HepG2 (cell line): ENCODE measurements around the gene CLIC1. TPM values are rescaled to one million over a fixed set of nuclear protein-coding genes. Genes with fewer than 3 reads are reported as not detected.

ENCODE experiments used
- ATAC-seq: fragments of 200-7000 bp; cut with Tn5 transposase; 3 replicates; pipeline ENCODE4 v1.9.1; 2020; ENCODE audit warnings: mild to moderate bottlenecking, moderate library complexity
- BruUV-seq: library from RNA; stranded (reverse); fragments of 400-500 nt; replicated peaks from 2 replicates; lab custom pipeline; 2021; lab: Mats Ljungman, UMichigan
- CTCF ChIA-PET: fragments of 300-600 bp; formaldehyde crosslinking; extraction: SDS; loops from one replicate; lab custom pipeline; 2021; ENCODE audit warnings: low total read pairs, inconsistent platforms, low intra/inter-chr PET ratio; lab: Yijun Ruan, JAX
- POLR2A ChIA-PET: fragments of 350-600 bp; sonication (Branson Sonifier 250); formaldehyde crosslinking; loops from one replicate; lab custom pipeline; 2020; ENCODE audit warnings: antibody characterized with exemption, inconsistent platforms; lab: Yijun Ruan, JAX
- DNase-seq: peaks from one replicate; pipeline ENCODE4 v3.0.0-alpha.2; 2015; ENCODE audit warnings: low spot score
- FAIRE-seq: peaks from 3 replicates; lab custom pipeline; 2011; peaks lifted over from hg19 to GRCh38; lab: Jason Lieb, UNC
- H2AFZ ChIP-seq: one replicate; pipeline ENCODE4 v1.6.1; 2011; ENCODE audit warnings: low read length, inconsistent platforms
- H3K27ac ChIP-seq: fragments of 300-600 bp; 3 replicates; pipeline ENCODE4 v1.8.0; 2011; ENCODE audit warnings: mixed run types, mild to moderate bottlenecking, mixed read lengths, low read length, inconsistent platforms; ENCODE audit not compliant: insufficient read depth; ENCODE audit errors: extremely low read length
- H3K27me3 ChIP-seq, 2 experiments: fragments of 200-600 bp in 1 of 2; 2 replicates in 1 of 2; 3 replicates in 1 of 2; pipeline versions ENCODE4 v1.6.0 to v1.8.0; 2011; ENCODE audit warnings: low read length in 2 of 2, mild to moderate bottlenecking in 2 of 2, moderate library complexity in 2 of 2, inconsistent platforms in 1 of 2; ENCODE audit not compliant: insufficient read depth in 2 of 2, control insufficient read depth in 1 of 2
- H3K36me3 ChIP-seq, 2 experiments: fragments of 200-600 bp in 1 of 2; replicated peaks in 1 of 2; 2 replicates in 1 of 2; 3 replicates in 1 of 2; pipeline versions ENCODE4 v1.5.1 to v1.8.0; 2011; ENCODE audit warnings: low read length in 2 of 2, inconsistent platforms in 1 of 2; ENCODE audit not compliant: insufficient read depth in 2 of 2, control insufficient read depth in 1 of 2
- H3K4me1 ChIP-seq: 2 replicates; pipeline ENCODE4 v1.5.1; 2012; ENCODE audit warnings: low read length, inconsistent platforms; ENCODE audit not compliant: insufficient read depth
- H3K4me2 ChIP-seq: 2 replicates; pipeline ENCODE4 v1.6.0; 2011; ENCODE audit warnings: low read depth, low read length, inconsistent platforms
- H3K4me3 ChIP-seq, 3 experiments: fragments of 200-600 bp in 1 of 3; sonication (generic), shearing (Covaris generic) in 1 of 3; replicated peaks in 1 of 3; 2 replicates each; pipeline ENCODE4 v1.5.1; 2011 to 2016; ENCODE audit warnings: low read length in 3 of 3, inconsistent platforms in 2 of 3, low read depth in 2 of 3, mild to moderate bottlenecking in 2 of 3, control low read depth in 1 of 3, mixed read lengths in 1 of 3; ENCODE audit not compliant: insufficient read depth in 1 of 3
- H3K79me2 ChIP-seq: one replicate; pipeline ENCODE4 v1.6.1; 2011; ENCODE audit warnings: low read length, inconsistent platforms; ENCODE audit not compliant: insufficient read depth
- H3K9ac ChIP-seq: 2 replicates; pipeline ENCODE4 v1.6.0; 2011; ENCODE audit warnings: mild to moderate bottlenecking, low read depth, low read length, inconsistent platforms; ENCODE audit not compliant: insufficient read depth
- H3K9me3 ChIP-seq: 2 replicates; pipeline ENCODE4 v1.5.1; 2012; ENCODE audit warnings: mild to moderate bottlenecking, low read length
- H4K20me1 ChIP-seq: 2 replicates; pipeline ENCODE4 v1.6.0; 2011; ENCODE audit warnings: inconsistent platforms, mild to moderate bottlenecking, low read length, moderate library complexity; ENCODE audit not compliant: insufficient read depth
- DMAP1 ChIP-seq: IDR thresholded peaks from 2 replicates; pipeline ENCODE4 v1.6.1; 2016
- ERF ChIP-seq: IDR thresholded peaks from 2 replicates; pipeline ENCODE4 v1.6.1; 2018; ENCODE audit warnings: missing biosample characterization, missing genetic modification reagents
- GATAD1 ChIP-seq: IDR thresholded peaks from 2 replicates; pipeline ENCODE4 v1.6.1; 2016; ENCODE audit warnings: missing genetic modification reagents, missing compliant biosample characterization
- HMGA1 ChIP-seq: sonication (generic); formaldehyde crosslinking; conservative IDR thresholded peaks from 2 replicates; pipeline ENCODE4 v1.4.0; 2020; ENCODE audit warnings: missing genetic modification reagents
- KMT2A ChIP-seq: sonication (generic); formaldehyde crosslinking; IDR thresholded peaks from 2 replicates; pipeline ENCODE4 v1.4.0; 2020; ENCODE audit warnings: missing genetic modification reagents
- MTA1 ChIP-seq: sonication (generic); formaldehyde crosslinking; IDR thresholded peaks from 2 replicates; pipeline ENCODE4 v1.4.0; 2020; ENCODE audit warnings: missing genetic modification reagents, mild to moderate bottlenecking, borderline replicate concordance
- NRL ChIP-seq: sonication (generic); formaldehyde crosslinking; IDR thresholded peaks from 2 replicates; pipeline ENCODE4 v1.5.0; 2020; ENCODE audit warnings: missing genetic modification reagents, mild to moderate bottlenecking, moderate library complexity, borderline replicate concordance
- RAD21 ChIP-seq: fragments of 450-650 bp; formaldehyde crosslinking; IDR thresholded peaks from 2 replicates; pipeline ENCODE4 v1.5.0; 2020; ENCODE audit warnings: mild to moderate bottlenecking
- STAG1 ChIP-seq: sonication (generic); formaldehyde crosslinking; IDR thresholded peaks from 2 replicates; pipeline ENCODE4 v1.4.0; 2020; ENCODE audit warnings: missing genetic modification reagents
- TBL1XR1 ChIP-seq: fragments of 150-350 bp; IDR thresholded peaks from 2 replicates; pipeline ENCODE4 v1.6.1; 2014; ENCODE audit warnings: borderline replicate concordance, low read length; ENCODE audit not compliant: partially characterized antibody
- ZFX ChIP-seq: sonication (generic); formaldehyde crosslinking; IDR thresholded peaks from 2 replicates; pipeline ENCODE4 v1.4.0; 2020; ENCODE audit warnings: mild to moderate bottlenecking, low read depth, missing genetic modification reagents, moderate library complexity
- ZNF205 ChIP-seq: IDR thresholded peaks from 2 replicates; pipeline ENCODE4 v1.6.1; 2018; ENCODE audit warnings: missing biosample characterization, missing genetic modification reagents
- ZNF292 ChIP-seq: sonication (generic); formaldehyde crosslinking; IDR thresholded peaks from 2 replicates; pipeline ENCODE4 v1.8.1; 2022; ENCODE audit warnings: mild to moderate bottlenecking, low read depth, missing genetic modification reagents, borderline replicate concordance
- ZNF768 ChIP-seq: sonication (generic); formaldehyde crosslinking; IDR thresholded peaks from 2 replicates; pipeline ENCODE4 v1.4.0; 2020; ENCODE audit warnings: missing genetic modification reagents
- ZNF790 ChIP-seq: sonication (generic); formaldehyde crosslinking; IDR thresholded peaks from 2 replicates; pipeline ENCODE4 v1.8.0; 2022; ENCODE audit warnings: missing genetic modification reagents, mild to moderate bottlenecking, borderline replicate concordance
- WGBS: methylation state at CpG from one replicate; pipeline ENCODE4 v1.1.6; 2017; ENCODE audit warnings: low lambda C conversion rate; 5-methylcytosine and 5-hydroxymethylcytosine counted together
- in situ Hi-C: cut with HindIII; loops from 2 replicates; pipeline ENCODE4 v1.10.0; 2017; ENCODE audit warnings: low pct_unique_long_range_greater_than_20kb; ENCODE audit not compliant: extremely low pct_ligation_motif_present
- intact Hi-C: fragments of 100-400 bp; cut with micrococcal nuclease; formaldehyde crosslinking; loops from one replicate; pipeline ENCODE4 v1.10.0; 2022; ENCODE audit not compliant: unreplicated experiment
- polyA plus RNA-seq, 8 experiments: library from polyadenylated mRNA; depleted of rRNA in 3 of 8; stranded (reverse) in 7 of 8; unstranded in 1 of 8; fragments of >200 nt; fragmentation: Illumina TruSeq in 4 of 8; extraction: Trizol in 4 of 8; gene quantifications; 2 replicates each; pipeline versions ENCODE4 v1.2.1 to v1.2.3, GENCODE V29; 2011 to 2016; ENCODE audit warnings: low read depth in 4 of 8, missing spikeins in 1 of 8, mixed read lengths in 1 of 8; ENCODE audit not compliant: insufficient read depth in 1 of 8
- total RNA-seq, 5 experiments: library from RNA; depleted of rRNA; stranded (reverse); fragments of >200 nt; fragmentation: Illumina TruSeq; extraction: Trizol; gene quantifications; 2 replicates each; pipeline ENCODE4 v1.2.3, GENCODE V29; 2016; ENCODE audit warnings: low read depth in 1 of 5
- TF ChIP-seq, protein P1 (sequence below): sonication (generic); IDR thresholded peaks from 2 replicates; pipeline ENCODE4 v1.6.1; 2016; ENCODE audit warnings: low read depth, borderline replicate concordance
- TF ChIP-seq, protein P2 (sequence below): sonication (generic); formaldehyde crosslinking; IDR thresholded peaks from 2 replicates; pipeline ENCODE4 v1.4.0; 2020; ENCODE audit warnings: missing genetic modification reagents, borderline replicate concordance

Gene CLIC1
- total and polyA plus RNA-seq, 2 of the 13 experiments (the other 11 are each of a cell fraction or from before 2014, with no cell fraction given): 602 to 891 TPM

DNA sequence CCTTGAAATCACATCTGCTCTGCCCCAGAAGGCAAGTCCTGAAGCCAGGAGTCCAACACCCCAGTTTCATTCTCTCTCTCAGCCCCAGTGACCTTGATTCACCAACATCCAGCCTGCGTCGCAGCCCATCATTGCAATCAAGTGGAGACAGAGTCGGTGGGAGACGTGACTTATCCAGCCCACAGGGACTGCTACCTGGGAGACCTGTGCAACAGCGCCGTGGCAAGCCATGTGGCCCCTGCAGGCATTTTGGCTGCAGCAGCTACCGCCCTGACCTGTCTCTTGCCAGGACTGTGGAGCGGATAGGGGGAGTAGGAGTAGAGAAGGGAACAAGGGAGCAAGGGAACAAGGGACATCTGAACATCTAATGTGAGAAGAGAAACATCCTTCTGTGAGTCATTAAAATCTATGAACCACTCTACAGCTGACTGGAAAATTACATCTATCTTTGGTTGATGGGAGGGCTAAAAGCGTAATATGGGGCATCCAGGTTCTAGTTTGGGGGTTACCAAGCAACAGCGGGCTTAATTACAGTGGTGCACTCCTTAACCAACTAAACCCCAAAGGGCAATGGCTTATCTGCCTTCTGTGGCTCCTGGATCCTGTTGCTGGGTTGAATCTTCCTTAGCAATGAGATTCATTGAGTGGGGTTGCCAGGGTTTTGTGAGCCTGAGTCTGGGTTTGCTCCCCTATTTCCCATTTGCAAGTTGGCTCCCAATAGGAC lies 18.7 kb downstream of the CLIC1 start:
- Histone ChIP-seq H3K27me3 (peaks cover 6 to 47% of the 10 kb centered on the region in 2 experiments; a peak in 4 of 5 replicates), H3K4me3 (no peak overlapping the region), H3K4me2 (peak overlapping the region; percentile 52), H3K36me3 (no peaks in the 10 kb centered on the region), H3K27ac (no peak overlapping the region), H3K9me3 (no peaks in the 10 kb centered on the region), H4K20me1 (no peaks in the 10 kb centered on the region), H3K4me1 (peaks cover 25% of the 10 kb centered on the region), H2AFZ (no peak overlapping the region), H3K9ac (no peak overlapping the region), H3K79me2 (no peaks in the 10 kb centered on the region)
- DNase-seq (peak; percentile 74), ATAC-seq (peak; percentile 93), FAIRE-seq (peak; percentile 81)
- POLR2A ChIA-PET: interaction anchor here (0.8 to 1.6 kb wide), 5 partner anchors 12 to 110 kb away, joined by 3 to 7 read pairs (median 3); partner anchors contain the start of genes ABHD16A, DDAH2, HSPA1B and VWA7
- intact Hi-C loops: loop anchor here (5.0 kb wide), 1 partner anchor 35 kb away; the partner anchor contains the start of gene LY6G5C
- WGBS: 23% methylated on average over 10 of the region's 10 CpGs
- BruUV-seq: no TSS peak
- CTCF ChIA-PET: interaction anchor here (0.9 kb wide), 1 partner anchor 52 kb away, joined by 3 read pairs; no protein-coding TSS in a partner anchor
- in situ Hi-C loops: no loop called here
- TF ChIP-seq, protein P1, sequence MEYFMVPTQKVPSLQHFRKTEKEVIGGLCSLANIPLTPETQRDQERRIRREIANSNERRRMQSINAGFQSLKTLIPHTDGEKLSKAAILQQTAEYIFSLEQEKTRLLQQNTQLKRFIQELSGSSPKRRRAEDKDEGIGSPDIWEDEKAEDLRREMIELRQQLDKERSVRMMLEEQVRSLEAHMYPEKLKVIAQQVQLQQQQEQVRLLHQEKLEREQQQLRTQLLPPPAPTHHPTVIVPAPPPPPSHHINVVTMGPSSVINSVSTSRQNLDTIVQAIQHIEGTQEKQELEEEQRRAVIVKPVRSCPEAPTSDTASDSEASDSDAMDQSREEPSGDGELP: 0 out of 2 replicates have a peak, but pooled peaks have one; percentile 16
- TF ChIP-seq ZNF768 (CRISPR knock-in tag): peak; percentile 40; the same call in 1 of the 2 replicates
- peak; percentile 41; the same call in 1 of the 2 replicates for TF ChIP-seq GATAD1 (CRISPR knock-in tag)
- peak; percentile 52; the same call in 1 of the 2 replicates for TF ChIP-seq NRL (CRISPR knock-in tag)
- TF ChIP-seq ZNF205: peak; percentile 68; the same call in 1 of the 2 replicates
- no peak for TF ChIP-seq ZNF790 (CRISPR knock-in tag)
- TF ChIP-seq RAD21 (CRISPR knock-in tag): peak; percentile 88
- TF ChIP-seq DMAP1 (CRISPR knock-in tag): 0 out of 2 replicates have a peak, but pooled peaks have one; percentile 47
- no peak for TF ChIP-seq HMGA1 (CRISPR knock-in tag)
- no peak for TF ChIP-seq TBL1XR1
- TF ChIP-seq ZNF292 (CRISPR knock-in tag): peak; percentile 64; the same call in 1 of the 2 replicates
- TF ChIP-seq ZFX (CRISPR knock-in tag): peak; percentile 45; the same call in 1 of the 2 replicates
- peak; percentile 58; the same call in 1 of the 2 replicates for TF ChIP-seq ERF (CRISPR knock-in tag)
- TF ChIP-seq, protein P2, sequence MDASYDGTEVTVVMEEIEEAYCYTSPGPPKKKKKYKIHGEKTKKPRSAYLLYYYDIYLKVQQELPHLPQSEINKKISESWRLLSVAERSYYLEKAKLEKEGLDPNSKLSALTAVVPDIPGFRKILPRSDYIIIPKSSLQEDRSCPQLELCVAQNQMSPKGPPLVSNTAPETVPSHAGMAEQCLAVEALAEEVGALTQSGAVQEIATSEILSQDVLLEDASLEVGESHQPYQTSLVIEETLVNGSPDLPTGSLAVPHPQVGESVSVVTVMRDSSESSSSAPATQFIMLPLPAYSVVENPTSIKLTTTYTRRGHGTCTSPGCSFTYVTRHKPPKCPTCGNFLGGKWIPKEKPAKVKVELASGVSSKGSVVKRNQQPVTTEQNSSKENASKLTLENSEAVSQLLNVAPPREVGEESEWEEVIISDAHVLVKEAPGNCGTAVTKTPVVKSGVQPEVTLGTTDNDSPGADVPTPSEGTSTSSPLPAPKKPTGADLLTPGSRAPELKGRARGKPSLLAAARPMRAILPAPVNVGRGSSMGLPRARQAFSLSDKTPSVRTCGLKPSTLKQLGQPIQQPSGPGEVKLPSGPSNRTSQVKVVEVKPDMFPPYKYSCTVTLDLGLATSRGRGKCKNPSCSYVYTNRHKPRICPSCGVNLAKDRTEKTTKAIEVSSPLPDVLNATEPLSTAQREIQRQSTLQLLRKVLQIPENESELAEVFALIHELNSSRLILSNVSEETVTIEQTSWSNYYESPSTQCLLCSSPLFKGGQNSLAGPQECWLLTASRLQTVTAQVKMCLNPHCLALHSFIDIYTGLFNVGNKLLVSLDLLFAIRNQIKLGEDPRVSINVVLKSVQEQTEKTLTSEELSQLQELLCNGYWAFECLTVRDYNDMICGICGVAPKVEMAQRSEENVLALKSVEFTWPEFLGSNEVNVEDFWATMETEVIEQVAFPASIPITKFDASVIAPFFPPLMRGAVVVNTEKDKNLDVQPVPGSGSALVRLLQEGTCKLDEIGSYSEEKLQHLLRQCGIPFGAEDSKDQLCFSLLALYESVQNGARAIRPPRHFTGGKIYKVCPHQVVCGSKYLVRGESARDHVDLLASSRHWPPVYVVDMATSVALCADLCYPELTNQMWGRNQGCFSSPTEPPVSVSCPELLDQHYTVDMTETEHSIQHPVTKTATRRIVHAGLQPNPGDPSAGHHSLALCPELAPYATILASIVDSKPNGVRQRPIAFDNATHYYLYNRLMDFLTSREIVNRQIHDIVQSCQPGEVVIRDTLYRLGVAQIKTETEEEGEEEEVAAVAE (CRISPR knock-in tag): 0 out of 2 replicates have a peak, but pooled peaks have one; percentile 36
- 0 out of 2 replicates have a peak, but pooled peaks have one; percentile 27 for TF ChIP-seq KMT2A
- peak; percentile 51; the same call in 1 of the 2 replicates for TF ChIP-seq MTA1 (CRISPR knock-in tag)
- peak; percentile 77 for TF ChIP-seq STAG1 (CRISPR knock-in tag)
